HepG2 (cell line): Measurements from ENCODE around the gene PPP1R18. TPM values are rescaled to one million over a fixed set of nuclear protein-coding genes. Genes with fewer than 3 reads are reported as not detected.

Experiments
- ATF4 ChIP-seq, 2 experiments: fragments of 450-650 bp in 1 of 2; sonication (generic) in 1 of 2; formaldehyde crosslinking; IDR thresholded peaks; 2 replicates each; pipeline versions ENCODE4 v1.5.0 to v1.8.0; 2020 to 2022; ENCODE audit warnings: mild to moderate bottlenecking in 1 of 2, missing genetic modification reagents in 1 of 2
- ATRX ChIP-seq: sonication (generic); formaldehyde crosslinking; IDR thresholded peaks from 2 replicates; pipeline ENCODE4 v1.4.0; 2020; ENCODE audit warnings: missing genetic modification reagents, borderline replicate concordance
- ELK4 ChIP-seq: sonication (generic); formaldehyde crosslinking; IDR thresholded peaks from 2 replicates; pipeline ENCODE4 v1.9.0; 2021; ENCODE audit warnings: missing genetic modification reagents, borderline replicate concordance
- ERF ChIP-seq: IDR thresholded peaks from 2 replicates; pipeline ENCODE4 v1.6.1; 2018; ENCODE audit warnings: missing biosample characterization, missing genetic modification reagents
- GMEB1 ChIP-seq: sonication (generic); formaldehyde crosslinking; IDR thresholded peaks from 2 replicates; pipeline ENCODE4 v1.5.1; 2020; ENCODE audit warnings: missing genetic modification reagents, mild to moderate bottlenecking, borderline replicate concordance
- HHEX ChIP-seq: IDR thresholded peaks from 2 replicates; pipeline ENCODE4 v1.6.1; 2016; ENCODE audit warnings: control low read depth
- KDM5B ChIP-seq: sonication (generic); formaldehyde crosslinking; IDR thresholded peaks from 2 replicates; pipeline ENCODE4 v1.4.0; 2020; ENCODE audit warnings: missing genetic modification reagents, mild to moderate bottlenecking, borderline replicate concordance
- KLF12 ChIP-seq: sonication (generic); formaldehyde crosslinking; IDR thresholded peaks from 2 replicates; pipeline ENCODE4 v1.4.0; 2020; ENCODE audit warnings: missing genetic modification reagents, borderline replicate concordance
- MZF1 ChIP-seq: sonication (generic); formaldehyde crosslinking; IDR thresholded peaks from 2 replicates; pipeline ENCODE4 v1.8.1; 2023; ENCODE audit warnings: mild to moderate bottlenecking, missing genetic modification reagents, borderline replicate concordance
- NKX3-1 ChIP-seq: sonication (generic); formaldehyde crosslinking; IDR thresholded peaks from 2 replicates; pipeline ENCODE4 v1.5.0; 2020; ENCODE audit warnings: missing genetic modification reagents
- NR3C1 ChIP-seq: sonication (generic); formaldehyde crosslinking; IDR thresholded peaks from 2 replicates; pipeline ENCODE4 v1.4.0; 2020; ENCODE audit warnings: missing genetic modification reagents
- PCBP1 ChIP-seq: fragments of 200-400 bp; formaldehyde crosslinking; IDR thresholded peaks from 2 replicates; pipeline ENCODE4 v1.6.1; 2017; ENCODE audit warnings: mild to moderate bottlenecking, low read depth, low read length, borderline replicate concordance
- POLR2A ChIP-seq, 2 experiments: IDR thresholded peaks; 2 replicates each; pipeline ENCODE4 v1.6.1; 2011; ENCODE audit warnings: low read depth in 2 of 2, low read length in 2 of 2, mild to moderate bottlenecking in 1 of 2, moderate library complexity in 1 of 2; ENCODE audit not compliant: insufficient read depth in 1 of 2
- RBM22 ChIP-seq: fragments of 200-400 bp; formaldehyde crosslinking; optimal IDR thresholded peaks from 2 replicates; pipeline ENCODE3; 2017; ENCODE audit warnings: mild to moderate bottlenecking, low read length, moderate library complexity
- STAT6 ChIP-seq: sonication (generic); formaldehyde crosslinking; IDR thresholded peaks from 2 replicates; pipeline ENCODE4 v1.4.0; 2020; ENCODE audit warnings: missing genetic modification reagents, mild to moderate bottlenecking, borderline replicate concordance
- TBX2 ChIP-seq: sonication (generic); formaldehyde crosslinking; IDR thresholded peaks from 2 replicates; pipeline ENCODE4 v1.5.0; 2020; ENCODE audit warnings: missing genetic modification reagents, mild to moderate bottlenecking, borderline replicate concordance
- ZNF367 ChIP-seq: sonication (generic); formaldehyde crosslinking; IDR thresholded peaks from 2 replicates; pipeline ENCODE4 v1.4.0; 2020; ENCODE audit warnings: missing genetic modification reagents, borderline replicate concordance
- ZNF430 ChIP-seq: sonication (generic); formaldehyde crosslinking; IDR thresholded peaks from 2 replicates; pipeline ENCODE4 v1.9.0; 2021; ENCODE audit warnings: mild to moderate bottlenecking, missing genetic modification reagents
- ZNF574 ChIP-seq: sonication (generic); formaldehyde crosslinking; IDR thresholded peaks from 2 replicates; pipeline ENCODE4 v1.4.0; 2020; ENCODE audit warnings: missing genetic modification reagents
- polyA plus RNA-seq, 8 experiments: library from polyadenylated mRNA; depleted of rRNA in 3 of 8; stranded (reverse) in 7 of 8; unstranded in 1 of 8; fragments of >200 nt; fragmentation: Illumina TruSeq in 4 of 8; extraction: Trizol in 4 of 8; gene quantifications; 2 replicates each; pipeline versions ENCODE4 v1.2.1 to v1.2.3, GENCODE V29; 2011 to 2016; ENCODE audit warnings: low read depth in 4 of 8, missing spikeins in 1 of 8, mixed read lengths in 1 of 8; ENCODE audit not compliant: insufficient read depth in 1 of 8
- total RNA-seq, 5 experiments: library from RNA; depleted of rRNA; stranded (reverse); fragments of >200 nt; fragmentation: Illumina TruSeq; extraction: Trizol; gene quantifications; 2 replicates each; pipeline ENCODE4 v1.2.3, GENCODE V29; 2016; ENCODE audit warnings: low read depth in 1 of 5

The PPP1R18 gene
- total and polyA plus RNA-seq, 2 of the 13 experiments (the other 11 are each of a cell fraction or from before 2014, with no cell fraction given) = 4.9 to 9.2 TPM

- TF ChIP-seq ZNF430 (CRISPR knock-in tag) (peak; percentile 90; the same call in 1 of the 2 replicates), POLR2A (IDR thresholded peaks at IDR 0.05; ENCODE audit: insufficient read depth in 1 of 2, low read depth in 2 of 2, low read length in 2 of 2) (peak; percentile 62 to 76), ZNF367 (CRISPR knock-in tag) (0 out of 2 replicates have a peak, but pooled peaks have one; percentile 34), GMEB1 (CRISPR knock-in tag) (no peak), MZF1 (CRISPR knock-in tag) (no peak), NR3C1 (CRISPR knock-in tag) (no peak), KLF12 (peak; percentile 64; the same call in 1 of the 2 replicates), TBX2 (CRISPR knock-in tag) (peak; percentile 73), PCBP1 (no peak), NKX3-1 (CRISPR knock-in tag) (peak; percentile 80), ATF4 (CRISPR knock-in tag; IDR thresholded peaks at IDR 0.05) (no peak), ELK4 (CRISPR knock-in tag) (no peak), ERF (CRISPR knock-in tag) (peak; percentile 63; the same call in 1 of the 2 replicates), ZNF574 (CRISPR knock-in tag) (peak; percentile 90), HHEX (CRISPR knock-in tag) (no peak), STAT6 (CRISPR knock-in tag) (no peak), RBM22 (peak; percentile 97), ATRX (CRISPR knock-in tag) (no peak), KDM5B (CRISPR knock-in tag) (peak; percentile 82)
Observed at GRCh38 chr6:30721198-30722024, 35.0 kb upstream of the PPP1R18 start (continued).
